BJ (cell line): ENCODE data around the gene TFF2. TPM values are rescaled to one million over a fixed set of nuclear protein-coding genes. Genes with fewer than 3 reads are reported as not detected.

Source experiments
- CTCF ChIA-PET: fragments of 350-600 bp; formaldehyde crosslinking; extraction: SDS; loops from one replicate; lab custom pipeline; 2021; ENCODE audit warnings: antibody characterized with exemption, inconsistent platforms; lab: Yijun Ruan, JAX
- POLR2A ChIA-PET: fragments of 300-600 bp; sonication (Branson Sonifier 250); formaldehyde crosslinking; extraction: SDS; loops from one replicate; lab custom pipeline; 2021; ENCODE audit warnings: antibody characterized with exemption; lab: Charles Lee
- DNase-seq: peaks from one replicate; pipeline ENCODE4 v3.0.0-alpha.2; 2011; ENCODE audit warnings: low read depth
- H3K27me3 ChIP-seq: 2 replicates; pipeline ENCODE4 v1.6.0; 2011; ENCODE audit warnings: low read length; ENCODE audit not compliant: control insufficient read depth, insufficient read depth
- H3K36me3 ChIP-seq: 2 replicates; pipeline ENCODE4 v1.5.1; 2011; ENCODE audit warnings: low read length; ENCODE audit not compliant: control insufficient read depth, insufficient read depth
- H3K4me3 ChIP-seq: 2 replicates; pipeline ENCODE4 v1.5.1; 2011; ENCODE audit warnings: low read depth, mild to moderate bottlenecking, control low read depth, low read length
- CTCF ChIP-seq: IDR thresholded peaks from 2 replicates; pipeline ENCODE4 v1.5.1; 2011; ENCODE audit warnings: low read depth, mild to moderate bottlenecking, control low read depth, inconsistent platforms, low read length, moderate library complexity; ENCODE audit not compliant: insufficient read depth
- polyA plus RNA-seq: library from polyadenylated mRNA; depleted of rRNA; stranded (reverse); fragments of >200 nt; gene quantifications from 2 replicates; pipeline ENCODE4 v1.2.3, GENCODE V29; 2011

The TFF2 gene
- polyA plus RNA-seq, 1 experiment: not detected

- no peak for TF ChIP-seq CTCF
- DNase-seq: no peak
- ChIA-PET POLR2A (no interaction called here), CTCF (no interaction called here)
- no peaks in the 10 kb centered on the region for H3K27me3 ChIP-seq
- no peak within 1 kb of the TSS for H3K4me3 ChIP-seq
- H3K36me3 ChIP-seq: no peaks in the 10 kb centered on the region
These were observed 15.7 kb upstream of the TFF2 start, which contains the start of gene TFF1 for GRCh38 chr21:42366292-42367010. TFF1 (minus strand) TSS chr21:42366535; CDS start chr21:42366495, 40 bp downstream.

DNA sequence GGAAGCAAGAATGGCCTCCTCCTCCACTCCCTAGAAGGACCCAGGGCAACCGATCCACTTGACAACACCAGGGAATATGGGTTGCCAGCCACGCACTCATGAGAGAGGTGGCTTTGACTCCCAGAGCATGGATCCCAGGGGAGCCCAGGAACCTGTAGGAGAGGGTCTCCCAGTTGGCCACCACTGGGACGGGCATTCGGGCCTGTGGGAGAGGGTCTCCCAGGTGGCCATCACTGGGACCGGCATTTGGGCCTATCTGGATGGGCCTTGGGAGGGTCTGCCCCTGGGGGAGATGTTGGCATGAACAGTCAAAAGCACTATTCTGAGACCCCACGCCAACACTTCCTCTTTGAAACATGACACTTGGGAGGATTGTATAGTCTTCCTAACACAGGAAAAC lies 15.0 kb upstream of the TFF2 start:
- Histone ChIP-seq H3K36me3 (no peaks in the 10 kb centered on the region), H3K27me3 (no peaks in the 10 kb centered on the region), H3K4me3 (no peak overlapping the region)
- ChIA-PET POLR2A (no interaction called here), CTCF (no interaction called here)
- DNase-seq: no peak
- TF ChIP-seq CTCF: no peak

DNA sequence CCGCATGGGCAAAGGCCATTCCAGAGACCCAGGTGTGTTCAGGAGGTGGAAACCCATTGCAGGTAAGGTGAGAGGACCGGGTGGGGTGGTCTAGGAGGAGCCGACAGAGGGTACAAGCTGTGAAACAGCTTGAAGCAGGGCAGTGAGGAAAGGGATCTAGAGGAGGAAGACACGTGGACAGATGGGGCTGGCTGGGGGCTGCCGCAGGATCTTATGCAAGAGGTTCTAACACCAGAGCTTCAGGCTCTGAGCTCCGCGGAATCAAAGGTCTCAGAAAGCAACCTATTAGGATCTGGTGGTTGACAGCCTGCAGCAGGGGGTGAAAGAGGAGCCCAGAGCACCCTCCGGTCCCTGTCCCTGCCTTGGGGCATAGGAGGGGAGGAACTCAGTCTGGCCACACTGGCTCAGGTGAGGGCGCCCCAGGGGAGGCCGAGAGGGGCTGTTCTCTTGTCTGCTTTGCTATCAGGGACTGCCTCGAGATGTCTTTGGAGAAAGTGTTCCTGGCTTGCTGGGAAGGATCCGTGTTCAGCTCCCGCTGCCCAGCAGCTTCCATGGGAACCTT lies 13.6 kb upstream of the TFF2 start:
- ChIA-PET POLR2A (no interaction called here), CTCF (no interaction called here)
- TF ChIP-seq CTCF: no peak
- Histone ChIP-seq H3K4me3 (no peak overlapping the region), H3K27me3 (no peaks in the 10 kb centered on the region), H3K36me3 (no peaks in the 10 kb centered on the region)
- DNase-seq: no peak

GRCh38 chr21:42363312-42363711 lies 12.5 kb upstream of the TFF2 start:
- TF ChIP-seq CTCF: no peak
- DNase-seq: no peak
- POLR2A ChIA-PET: no interaction called here
- Histone ChIP-seq H3K27me3 (no peaks in the 10 kb centered on the region), H3K36me3 (no peaks in the 10 kb centered on the region), H3K4me3 (no peak overlapping the region)
- CTCF ChIA-PET: interaction anchor here (1.3 kb wide), 1 partner anchor 18 kb away, joined by 3 read pairs; no protein-coding TSS in a partner anchor

- no peak for TF ChIP-seq CTCF
- ChIA-PET CTCF (interaction anchor here (1.3 to 1.5 kb wide), 2 partner anchors 16 to 19 kb away, joined by 3 read pairs; no protein-coding TSS in a partner anchor), POLR2A (no interaction called here)
- no peak for DNase-seq
- no peak overlapping the region for H3K4me3 ChIP-seq
- no peaks in the 10 kb centered on the region for H3K27me3 ChIP-seq
- H3K36me3 ChIP-seq: no peaks in the 10 kb centered on the region
These were observed 11.9 kb upstream of the TFF2 start for GRCh38 chr21:42362700-42363099.
